Mesenchymal stem cell (in vitro differentiated cells and primary cell): ENCODE data around the gene MFN2.
A peak's percentile ranks its signal among the peaks of the same experiment; 100 is the strongest.

Experiments used
- DNase-seq: peaks from one replicate; pipeline ENCODE4 v3.0.0-alpha.2; 2013
- H2AFZ ChIP-seq: one replicate; pipeline ENCODE4 v1.6.1; 2013; ENCODE audit warnings: low read depth, mild to moderate bottlenecking, control low read depth, inconsistent platforms, low read length, moderate library complexity
- H2AK5ac ChIP-seq: 2 replicates; pipeline ENCODE4 v1.6.1; 2013; ENCODE audit warnings: low read length, moderate library complexity, mild to moderate bottlenecking, inconsistent platforms; ENCODE audit not compliant: severe bottlenecking
- H2BK120ac ChIP-seq: one replicate; pipeline ENCODE4 v1.6.1; 2013; ENCODE audit warnings: low read depth, mild to moderate bottlenecking, inconsistent platforms, low read length, moderate library complexity
- H2BK12ac ChIP-seq, 2 experiments: one replicate each; pipeline ENCODE4 v1.6.1; 2013; ENCODE audit warnings: inconsistent platforms in 2 of 2, low read length in 2 of 2, mild to moderate bottlenecking in 2 of 2, moderate library complexity in 2 of 2, control low read depth in 1 of 2
- H2BK15ac ChIP-seq: one replicate; pipeline ENCODE4 v1.6.1; 2013; ENCODE audit warnings: mild to moderate bottlenecking, low read depth, inconsistent platforms; ENCODE audit not compliant: poor library complexity, severe bottlenecking
- H2BK5ac ChIP-seq: 2 replicates; pipeline ENCODE4 v1.6.1; 2013; ENCODE audit warnings: low read depth, mild to moderate bottlenecking, low read length, control low read depth, inconsistent platforms; ENCODE audit not compliant: poor library complexity, severe bottlenecking
- H3K14ac ChIP-seq, 2 experiments: one replicate each; pipeline ENCODE4 v1.6.1; 2013; ENCODE audit warnings: inconsistent platforms in 2 of 2, low read length in 2 of 2, control low read depth in 1 of 2, mild to moderate bottlenecking in 1 of 2, moderate library complexity in 1 of 2
- H3K18ac ChIP-seq, 2 experiments: one replicate each; pipeline ENCODE4 v1.6.1; 2013; ENCODE audit warnings: inconsistent platforms in 2 of 2, low read length in 2 of 2, control low read depth in 1 of 2, low read depth in 1 of 2, mild to moderate bottlenecking in 1 of 2
- H3K23ac ChIP-seq, 2 experiments: one replicate each; pipeline ENCODE4 v1.6.1; 2013; ENCODE audit warnings: inconsistent platforms in 2 of 2, low read length in 2 of 2, mild to moderate bottlenecking in 2 of 2, moderate library complexity in 2 of 2, control low read depth in 1 of 2
- H3K27ac ChIP-seq: 2 replicates; pipeline ENCODE4 v1.5.1; 2013; ENCODE audit warnings: mild to moderate bottlenecking, moderate library complexity, low read length, control low read depth, inconsistent platforms; ENCODE audit not compliant: poor library complexity, severe bottlenecking
- H3K27me3 ChIP-seq, 2 experiments: 2 replicates each; pipeline versions ENCODE4 v1.6.1 to v1.7.0; 2013; ENCODE audit warnings: low read length in 2 of 2, mild to moderate bottlenecking in 2 of 2, moderate library complexity in 2 of 2, control low read depth in 1 of 2, inconsistent platforms in 1 of 2; ENCODE audit not compliant: control insufficient read depth in 1 of 2, insufficient read depth in 1 of 2
- H3K36me3 ChIP-seq, 2 experiments: 2 replicates each; pipeline versions ENCODE4 v1.6.1 to v1.7.0; 2013; ENCODE audit warnings: low read length in 2 of 2, control low read depth in 1 of 2, inconsistent platforms in 1 of 2, low read depth in 1 of 2, mild to moderate bottlenecking in 1 of 2; ENCODE audit not compliant: insufficient read depth in 2 of 2, control insufficient read depth in 1 of 2
- H3K4ac ChIP-seq, 2 experiments: one replicate each; pipeline ENCODE4 v1.6.1; 2013; ENCODE audit warnings: inconsistent platforms in 2 of 2, low read length in 2 of 2, mild to moderate bottlenecking in 2 of 2, moderate library complexity in 2 of 2, control low read depth in 1 of 2, low read depth in 1 of 2
- H3K4me1 ChIP-seq: 2 replicates; pipeline ENCODE4 v1.6.1; 2013; ENCODE audit warnings: low read depth, low read length, control low read depth; ENCODE audit not compliant: control insufficient read depth, insufficient read depth
- H3K4me2 ChIP-seq: 2 replicates; pipeline ENCODE4 v1.6.1; 2013; ENCODE audit warnings: low read length, mild to moderate bottlenecking, inconsistent platforms; ENCODE audit not compliant: poor library complexity, severe bottlenecking
- H3K4me3 ChIP-seq, 2 experiments: 2 replicates each; pipeline versions ENCODE4 v1.5.1 to v1.7.0; 2013; ENCODE audit warnings: low read length in 2 of 2, mild to moderate bottlenecking in 2 of 2, control low read depth in 1 of 2, low read depth in 1 of 2; ENCODE audit not compliant: insufficient read depth in 1 of 2
- H3K79me1 ChIP-seq: replicated peaks from 2 replicates; pipeline ENCODE4 v1.6.1; 2013; ENCODE audit warnings: mild to moderate bottlenecking, control low read depth, low read length, inconsistent platforms; ENCODE audit not compliant: poor library complexity, severe bottlenecking
- H3K9ac ChIP-seq: 2 replicates; pipeline ENCODE4 v1.7.0; 2013; ENCODE audit warnings: mild to moderate bottlenecking, low read length, moderate library complexity
- H3K9me3 ChIP-seq: 2 replicates; pipeline ENCODE4 v1.7.0; 2013; ENCODE audit warnings: mild to moderate bottlenecking, low read length; ENCODE audit not compliant: control insufficient read depth
- H4K8ac ChIP-seq: one replicate; pipeline ENCODE4 v1.6.1; 2013; ENCODE audit warnings: inconsistent platforms, mild to moderate bottlenecking, low read length, moderate library complexity
- H4K91ac ChIP-seq: one replicate; pipeline ENCODE4 v1.6.1; 2013; ENCODE audit warnings: mild to moderate bottlenecking, low read length, inconsistent platforms
- WGBS: methylation state at CpG from one replicate; pipeline ENCODE4 v1.1.7; 2013; ENCODE audit warnings: mixed read lengths; 5-methylcytosine and 5-hydroxymethylcytosine counted together

MFN2 gene

GRCh38 chr1:12046749-12047119, 66.5 kb downstream of the MFN2 start:
- H2BK5ac ChIP-seq, result no peak overlapping the region
- no peaks in the 10 kb centered on the region for H3K9me3 ChIP-seq
- H2BK12ac ChIP-seq, result peak overlapping the region in 1 of 2 experiments; percentile 18
- WGBS, result 91% methylated on average over 6 of the region's 6 CpGs
- no peak overlapping the region for H2AFZ ChIP-seq
- no peak overlapping the region for H2BK120ac ChIP-seq
- peak overlapping the region in 1 of 2 experiments; percentile 30 for H3K14ac ChIP-seq
- H3K4me3 ChIP-seq, result no peak overlapping the region
- H3K36me3 ChIP-seq, result no peaks in the 10 kb centered on the region
- no peak for DNase-seq
- H3K4me1 ChIP-seq, result peaks cover 11% of the 10 kb centered on the region
- H3K4me2 ChIP-seq, result no peak overlapping the region
- H3K27me3 ChIP-seq, result peaks cover 17 to 37% of the 10 kb centered on the region in 2 experiments
- no peak overlapping the region for H2AK5ac ChIP-seq
- H3K18ac ChIP-seq, result no peak overlapping the region
- no peaks in the 10 kb centered on the region for H3K79me1 ChIP-seq
- H4K91ac ChIP-seq, result peak overlapping the region; percentile 2
- H3K27ac ChIP-seq, result no peak overlapping the region
- no peak overlapping the region for H4K8ac ChIP-seq
- no peak overlapping the region for H3K9ac ChIP-seq
- no peak overlapping the region for H3K4ac ChIP-seq
- H2BK15ac ChIP-seq, result no peak overlapping the region
- H3K23ac ChIP-seq, result no peak overlapping the region

DNA sequence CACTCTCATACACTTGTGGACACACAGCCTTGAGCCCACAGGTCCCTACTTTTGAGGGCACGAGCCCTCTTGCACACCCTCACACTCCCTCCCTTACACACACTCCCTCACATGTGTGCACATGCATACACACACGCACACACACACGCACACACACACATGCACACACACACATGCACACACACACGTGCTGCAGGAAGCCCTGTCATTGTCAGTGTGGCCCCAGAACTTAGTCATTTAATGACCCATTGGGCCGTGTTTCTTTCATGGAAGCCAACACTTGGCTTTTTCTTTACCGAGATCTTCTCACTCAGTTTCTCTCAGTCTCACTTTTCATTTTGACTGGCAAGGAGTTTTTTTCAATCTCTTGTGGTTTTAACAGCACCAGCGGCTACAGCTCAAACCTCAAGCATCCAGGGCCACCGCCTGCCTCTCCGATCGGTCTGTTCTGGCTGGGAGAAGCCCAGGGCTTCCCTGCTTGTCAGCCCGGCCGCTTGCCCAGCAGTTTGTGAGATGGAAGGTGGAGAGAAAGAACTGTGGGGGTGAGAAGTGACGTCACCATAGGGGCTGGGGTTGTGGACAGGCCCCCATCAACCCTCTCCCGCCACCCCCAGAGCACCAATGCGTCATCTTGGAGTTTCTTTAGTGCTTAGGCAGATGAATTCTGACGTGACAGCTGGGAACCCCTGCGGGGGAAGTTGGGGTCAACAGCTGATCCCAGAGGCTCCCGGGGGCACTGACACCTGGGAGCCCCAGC, 67.1 kb downstream of the MFN2 start:
- H2AFZ ChIP-seq, result no peak overlapping the region
- H3K27me3 ChIP-seq, result peaks cover 17 to 37% of the 10 kb centered on the region in 2 experiments
- no peak overlapping the region for H2BK15ac ChIP-seq
- no peak overlapping the region for H3K27ac ChIP-seq
- no peak overlapping the region for H3K4me3 ChIP-seq
- no peak overlapping the region for H2BK5ac ChIP-seq
- no peak for DNase-seq
- no peak overlapping the region for H3K23ac ChIP-seq
- H3K79me1 ChIP-seq, result no peaks in the 10 kb centered on the region
- H3K9me3 ChIP-seq, result no peaks in the 10 kb centered on the region
- WGBS, result 79% methylated on average over 17 of the region's 18 CpGs
- H3K18ac ChIP-seq, result peak overlapping the region in 1 of 2 experiments; percentile 59
- H3K9ac ChIP-seq, result no peak overlapping the region
- H2AK5ac ChIP-seq, result no peak overlapping the region
- no peak overlapping the region for H3K4me2 ChIP-seq
- no peak overlapping the region for H2BK120ac ChIP-seq
- H3K36me3 ChIP-seq, result no peaks in the 10 kb centered on the region
- no peak overlapping the region for H2BK12ac ChIP-seq
- H3K14ac ChIP-seq, result peak overlapping the region in 1 of 2 experiments; percentile 30
- H3K4me1 ChIP-seq, result peaks cover 16% of the 10 kb centered on the region
- no peak overlapping the region for H3K4ac ChIP-seq
- H4K8ac ChIP-seq, result no peak overlapping the region
- no peak overlapping the region for H4K91ac ChIP-seq

DNA sequence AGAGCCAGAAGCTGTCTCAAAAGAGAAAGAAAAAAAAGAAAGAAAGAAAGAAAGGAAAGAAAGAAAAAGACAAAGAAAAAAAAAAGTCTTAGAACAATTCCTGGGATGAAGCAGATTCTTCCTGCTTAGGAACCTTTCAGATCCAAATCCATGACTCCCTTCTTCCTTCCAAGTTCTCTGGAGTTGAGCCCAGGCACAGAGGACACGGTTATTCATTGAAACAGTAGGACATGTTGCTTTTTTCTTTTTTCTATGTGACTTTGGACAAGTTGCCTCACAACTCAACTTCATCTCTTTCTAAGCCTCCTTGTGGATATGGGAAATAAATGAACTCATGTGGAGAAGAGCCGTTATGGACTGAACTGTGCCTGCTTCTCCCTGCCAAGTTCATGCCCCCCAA, 68.1 kb downstream of the MFN2 start:
- Histone ChIP-seq H2BK5ac (no peak overlapping the region), H3K27ac (no peak overlapping the region), H2AFZ (no peak overlapping the region), H3K79me1 (no peaks in the 10 kb centered on the region), H3K14ac (no peak overlapping the region), H2BK120ac (no peak overlapping the region), H3K27me3 (peaks cover 17 to 37% of the 10 kb centered on the region in 2 experiments), H3K9me3 (no peaks in the 10 kb centered on the region), H3K4me1 (peaks cover 22% of the 10 kb centered on the region), H3K9ac (no peak overlapping the region), H3K36me3 (no peaks in the 10 kb centered on the region), H2BK12ac (no peak overlapping the region), H4K91ac (no peak overlapping the region), H4K8ac (no peak overlapping the region), H2AK5ac (no peak overlapping the region), H3K23ac (no peak overlapping the region), H3K4me3 (no peak overlapping the region), H3K4me2 (no peak overlapping the region), H3K4ac (no peak overlapping the region), H2BK15ac (no peak overlapping the region), H3K18ac (no peak overlapping the region)
- 100% methylated on average over 2 of the region's 2 CpGs for WGBS
- DNase-seq, result no peak

DNA sequence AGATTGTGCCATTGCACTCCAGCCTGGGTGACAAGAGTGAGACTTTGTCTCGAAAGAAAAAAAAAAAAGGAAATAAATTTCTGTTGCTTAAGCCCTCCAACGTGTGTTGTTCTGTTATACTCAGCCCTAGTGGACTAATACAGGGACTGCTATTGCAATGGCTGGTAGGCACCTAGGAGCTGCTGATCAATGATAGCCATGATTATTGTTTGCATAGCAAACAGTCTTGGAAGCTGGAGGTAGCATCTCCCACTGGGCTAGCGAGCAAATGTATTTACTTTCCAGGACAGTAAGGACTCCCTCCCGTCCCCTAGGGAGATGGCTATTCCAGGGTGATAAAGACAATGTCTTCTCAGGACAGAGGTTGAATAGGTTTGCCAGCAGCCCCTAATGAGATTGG, 69.4 kb downstream of the MFN2 start:
- Histone ChIP-seq H3K4me1 (peaks cover 22% of the 10 kb centered on the region), H3K27me3 (peaks cover 17 to 36% of the 10 kb centered on the region in 2 experiments), H3K9me3 (no peaks in the 10 kb centered on the region), H3K18ac (no peak overlapping the region), H3K4me2 (no peak overlapping the region), H4K8ac (no peak overlapping the region), H2BK5ac (no peak overlapping the region), H4K91ac (no peak overlapping the region), H2BK15ac (no peak overlapping the region), H3K9ac (no peak overlapping the region), H2BK12ac (no peak overlapping the region), H3K4me3 (no peak overlapping the region), H2AK5ac (no peak overlapping the region), H3K36me3 (no peaks in the 10 kb centered on the region), H3K23ac (no peak overlapping the region), H3K27ac (no peak overlapping the region), H3K14ac (no peak overlapping the region), H3K4ac (no peak overlapping the region), H2AFZ (no peak overlapping the region), H2BK120ac (no peak overlapping the region), H3K79me1 (no peaks in the 10 kb centered on the region)
- no peak for DNase-seq
- 92% methylated on average over 4 of the region's 4 CpGs for WGBS
